D721Med (cell line): Measurements from ENCODE around the gene NRP2.

Experiments used
- DNase-seq: peaks from one replicate; pipeline ENCODE4 v3.0.0; 2011; ENCODE audit warnings: low spot score; ENCODE audit not compliant: insufficient read length
- FAIRE-seq: peaks from 2 replicates; lab custom pipeline; 2011; peaks lifted over from hg19 to GRCh38; lab: Jason Lieb, UNC
- CTCF ChIP-seq: IDR thresholded peaks from 2 replicates; pipeline ENCODE4 v1.5.1; 2012; ENCODE audit warnings: mild to moderate bottlenecking, control low read depth; ENCODE audit not compliant: insufficient read depth; ENCODE audit errors: missing control alignments

Gene NRP2

GRCh38 chr2:205782941-205783340 is 100.6 kb downstream of the NRP2 start:
- DNase-seq (no peak), FAIRE-seq (no peak)
- TF ChIP-seq CTCF: no peak

GRCh38 chr2:205783872-205784499 is 101.7 kb downstream of the NRP2 start:
- FAIRE-seq: no peak
- no peak for TF ChIP-seq CTCF
- no peak for DNase-seq

GRCh38 chr2:205785507-205786260 is 103.4 kb downstream of the NRP2 start:
- DNase-seq (no peak), FAIRE-seq (no peak)
- no peak for TF ChIP-seq CTCF

- no peak for TF ChIP-seq CTCF
- no peak for DNase-seq
- FAIRE-seq: no peak
These were observed 104.7 kb downstream of the NRP2 start for GRCh38 chr2:205786976-205787375.

- FAIRE-seq (no peak), DNase-seq (no peak)
- no peak for TF ChIP-seq CTCF
These were observed 105.5 kb downstream of the NRP2 start for GRCh38 chr2:205787761-205788160.

GRCh38 chr2:205789906-205790305 is 107.6 kb downstream of the NRP2 start:
- FAIRE-seq (no peak), DNase-seq (no peak)
- no peak for TF ChIP-seq CTCF

- no peak for TF ChIP-seq CTCF
- DNase-seq (no peak), FAIRE-seq (no peak)
These were observed 110.6 kb downstream of the NRP2 start for GRCh38 chr2:205792908-205793307.
